Measurements from ENCODE around the gene NR1D1. TPM values are rescaled to one million over a fixed set of nuclear protein-coding genes. Genes with fewer than 3 reads are reported as not detected.

Gene NR1D1
- total RNA-seq, 4 donors from 2014 or later, result 1.5 to 20.4 (median 18.3) TPM

GRCh38 chr17:40071313-40072039 is 28.9 kb downstream of the NR1D1 start:
- no peak for TF ChIP-seq EP300 (IDR thresholded peaks at IDR 0.05)
- TF ChIP-seq, protein P1, sequence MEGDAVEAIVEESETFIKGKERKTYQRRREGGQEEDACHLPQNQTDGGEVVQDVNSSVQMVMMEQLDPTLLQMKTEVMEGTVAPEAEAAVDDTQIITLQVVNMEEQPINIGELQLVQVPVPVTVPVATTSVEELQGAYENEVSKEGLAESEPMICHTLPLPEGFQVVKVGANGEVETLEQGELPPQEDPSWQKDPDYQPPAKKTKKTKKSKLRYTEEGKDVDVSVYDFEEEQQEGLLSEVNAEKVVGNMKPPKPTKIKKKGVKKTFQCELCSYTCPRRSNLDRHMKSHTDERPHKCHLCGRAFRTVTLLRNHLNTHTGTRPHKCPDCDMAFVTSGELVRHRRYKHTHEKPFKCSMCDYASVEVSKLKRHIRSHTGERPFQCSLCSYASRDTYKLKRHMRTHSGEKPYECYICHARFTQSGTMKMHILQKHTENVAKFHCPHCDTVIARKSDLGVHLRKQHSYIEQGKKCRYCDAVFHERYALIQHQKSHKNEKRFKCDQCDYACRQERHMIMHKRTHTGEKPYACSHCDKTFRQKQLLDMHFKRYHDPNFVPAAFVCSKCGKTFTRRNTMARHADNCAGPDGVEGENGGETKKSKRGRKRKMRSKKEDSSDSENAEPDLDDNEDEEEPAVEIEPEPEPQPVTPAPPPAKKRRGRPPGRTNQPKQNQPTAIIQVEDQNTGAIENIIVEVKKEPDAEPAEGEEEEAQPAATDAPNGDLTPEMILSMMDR (IDR thresholded peaks at IDR 0.05), result no peak
- no peak for TF ChIP-seq POLR2AphosphoS5 (IDR thresholded peaks at IDR 0.05)
- TF ChIP-seq POLR2A (IDR thresholded peaks at IDR 0.05), result peak in 1 of 2 donors; percentile 19
- Histone ChIP-seq H3K36me3 (peaks cover 0 to 12% of the 10 kb centered on the region in 2 donors), H3K27me3 (no peaks in the 10 kb centered on the region), H3K4me3 (peak overlapping the region; percentile 0 to 44), H3K27ac (peak overlapping the region; percentile 66 to 99 (median 97)), H3K9me3 (no peaks in the 10 kb centered on the region), H3K4me1 (peaks cover 41 to 100% (median 96%) of the 10 kb centered on the region in 3 donors)
- WGBS, 2 donors (ENCODE audit: low coverage in 1 of 2), result 0% methylated on average over 1 of the region's 16 CpGs; no CpG with 5 or more reads in 1 of the 2 donors
- no peak for ATAC-seq

DNA sequence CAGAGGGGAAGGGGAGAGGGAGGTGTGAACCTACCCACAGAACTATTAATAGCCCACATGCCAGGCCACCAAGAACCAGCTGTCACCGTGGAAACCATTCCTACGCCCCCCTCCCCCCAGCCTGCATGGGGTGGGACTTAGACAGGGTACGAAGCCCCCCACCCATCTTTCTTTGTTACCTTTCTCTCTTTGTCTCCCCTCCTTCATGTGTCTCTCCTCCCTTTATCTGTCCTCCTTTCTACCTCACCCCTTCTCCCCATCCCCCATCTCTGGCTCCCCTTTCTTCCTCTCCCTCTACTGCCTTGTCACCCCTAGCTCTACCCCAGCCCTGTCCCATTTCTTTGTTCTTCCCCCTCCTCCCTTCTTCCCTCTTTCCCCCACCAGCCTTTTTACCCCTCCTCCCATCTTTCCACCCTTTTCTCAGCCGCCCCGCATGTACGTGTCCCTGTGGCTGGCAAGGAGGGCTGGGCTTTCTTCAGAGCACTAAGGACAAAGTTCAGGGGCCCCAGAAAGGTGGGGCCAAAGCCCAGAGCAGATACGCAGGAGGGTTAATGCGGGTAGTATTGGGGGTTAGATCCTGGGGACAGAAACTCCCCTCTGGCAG is 29.6 kb downstream of the NR1D1 start:
- H3K4me3 ChIP-seq, result peak overlapping the region; percentile 0 to 44
- H3K27ac ChIP-seq, result peak overlapping the region; percentile 66 to 99 (median 97)
- ATAC-seq, result no peak
- no peaks in the 10 kb centered on the region for H3K9me3 ChIP-seq
- H3K36me3 ChIP-seq, result peaks cover 0 to 11% of the 10 kb centered on the region in 2 donors
- no peaks in the 10 kb centered on the region for H3K27me3 ChIP-seq
- WGBS, 2 donors (ENCODE audit: low coverage in 1 of 2), result 0 to 20% methylated on average over 2 to 6 of the region's 8 CpGs
- no peak for TF ChIP-seq POLR2A (IDR thresholded peaks at IDR 0.05)
- TF ChIP-seq EP300 (IDR thresholded peaks at IDR 0.05), result no peak
- TF ChIP-seq, protein P1 (IDR thresholded peaks at IDR 0.05), result no peak
- TF ChIP-seq POLR2AphosphoS5 (IDR thresholded peaks at IDR 0.05), result no peak
- H3K4me1 ChIP-seq, result peaks cover 34 to 100% (median 95%) of the 10 kb centered on the region in 3 donors

- H3K36me3 ChIP-seq, result peaks cover 0 to 11% of the 10 kb centered on the region in 2 donors
- peaks cover 34 to 100% (median 96%) of the 10 kb centered on the region in 3 donors for H3K4me1 ChIP-seq
- H3K9me3 ChIP-seq, result no peaks in the 10 kb centered on the region
- peak overlapping the region; percentile 66 to 99 (median 97) for H3K27ac ChIP-seq
- TF ChIP-seq EP300 (IDR thresholded peaks at IDR 0.05) (no peak), POLR2AphosphoS5 (IDR thresholded peaks at IDR 0.05) (peak; percentile 25), POLR2A (IDR thresholded peaks at IDR 0.05) (no peak)
- TF ChIP-seq, protein P1 (IDR thresholded peaks at IDR 0.05), result peak in 3 of 4 experiments; percentile 36 to 51 (median 51)
- 17% methylated on average over 1 of the region's 14 CpGs; no CpG with 5 or more reads in 1 of the 2 donors for WGBS, 2 donors (ENCODE audit: low coverage in 1 of 2)
- H3K4me3 ChIP-seq, result peak overlapping the region; percentile 13 to 44
- no peaks in the 10 kb centered on the region for H3K27me3 ChIP-seq
- peak; percentile 7 for ATAC-seq
These were observed 30.4 kb downstream of the NR1D1 start for GRCh38 chr17:40069751-40070708.

- Histone ChIP-seq H3K4me1 (peaks cover 25 to 100% (median 95%) of the 10 kb centered on the region in 3 donors), H3K9me3 (no peaks in the 10 kb centered on the region), H3K4me3 (peak overlapping the region; percentile 13 to 44), H3K36me3 (peaks cover 0 to 3% of the 10 kb centered on the region in 2 donors), H3K27ac (peak overlapping the region; percentile 66 to 99 (median 97)), H3K27me3 (no peaks in the 10 kb centered on the region)
- TF ChIP-seq POLR2A (IDR thresholded peaks at IDR 0.05), result no peak
- TF ChIP-seq POLR2AphosphoS5 (IDR thresholded peaks at IDR 0.05), result peak; percentile 69
- TF ChIP-seq EP300 (IDR thresholded peaks at IDR 0.05), result no peak
- TF ChIP-seq, protein P1 (IDR thresholded peaks at IDR 0.05), result no peak
- 0% methylated on average over 10 of the region's 14 CpGs for WGBS, 2 donors (ENCODE audit: low coverage in 1 of 2)
- peak; percentile 77 for ATAC-seq
These were observed 31.3 kb downstream of the NR1D1 start for GRCh38 chr17:40068917-40069750.
